ENCODE results near the gene CGB1. TPM values are rescaled to one million over a fixed set of nuclear protein-coding genes. Genes with fewer than 3 reads are reported as not detected.
"Not testable (repeated sequence)": the region's sequence is repeated elsewhere in the genome, so short reads cannot be mapped to it uniquely, and the experiment has no call there.

Gene CGB1
- total and polyA plus RNA-seq, 2 of the 8 experiments (the other 6 are each of a cell fraction or from before 2014, with no cell fraction given): not detected

DNA sequence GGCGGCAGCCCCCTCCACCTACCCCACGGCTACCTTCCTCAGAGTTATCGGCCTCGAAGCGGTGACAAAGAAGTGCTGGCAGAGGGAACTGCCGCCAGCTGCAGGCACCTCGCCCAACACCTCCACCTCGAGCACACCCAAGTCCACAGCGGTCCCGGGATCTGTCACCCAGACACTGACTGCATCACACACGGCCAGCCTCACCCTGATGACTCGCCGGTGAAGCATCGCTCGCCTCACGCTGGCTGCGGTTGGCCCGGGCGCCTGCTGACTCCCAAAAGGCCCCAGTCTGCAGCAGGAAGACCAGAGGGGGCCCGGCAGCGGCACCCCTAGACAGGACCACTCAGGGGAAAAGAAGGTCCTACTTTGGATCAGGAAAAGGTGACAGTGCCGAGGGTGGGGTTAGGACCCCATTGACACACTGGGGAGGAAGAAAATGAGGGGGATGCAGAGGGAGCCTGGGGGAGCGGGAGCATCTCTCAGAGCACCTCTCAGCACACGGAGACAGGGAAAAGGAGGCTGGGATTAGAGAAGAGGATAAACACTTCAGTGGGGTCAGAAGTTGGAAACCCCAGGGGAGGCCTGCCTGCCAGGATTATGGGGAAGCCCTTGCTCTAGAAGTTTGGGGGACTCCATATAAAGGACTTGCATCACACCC is 13.8 kb upstream of the CGB1 start:
- H4K5ac ChIP-seq (ENCODE audit: insufficient read length, low read depth, low read length); H3K4me1 ChIP-seq (replicated peaks in 1 of 4; ENCODE audit: control insufficient read depth in 3 of 4, insufficient read depth in 4 of 4, low read length in 3 of 4); H3K36me3 ChIP-seq (ENCODE audit: control insufficient read depth in 2 of 4, insufficient read depth in 4 of 4, low read length in 3 of 4); H3K27me3 ChIP-seq (replicated peaks in 1 of 4; ENCODE audit: control insufficient read depth in 3 of 4, extremely low read depth in 1 of 4, insufficient read depth in 3 of 4, low read length in 3 of 4); H3K4me2 ChIP-seq (ENCODE audit: insufficient read depth in 1 of 2, low read depth in 2 of 2, low read length in 2 of 2); DNase-seq (ENCODE audit: low read depth in 1 of 2, low spot score in 2 of 2); H3K27ac ChIP-seq (ENCODE audit: low read depth, low read length); FAIRE-seq; H2BK15ac ChIP-seq (ENCODE audit: low read length); H3K23ac ChIP-seq (ENCODE audit: insufficient read length); H3K9me3 ChIP-seq (ENCODE audit: insufficient read depth in 2 of 2, low read depth in 1 of 2, low read length in 1 of 2); POLR2A ChIA-PET (ENCODE audit: partially characterized antibody); H3K14ac ChIP-seq (ENCODE audit: insufficient read length); H2BK5ac ChIP-seq (ENCODE audit: low read depth, low read length); H4K8ac ChIP-seq (ENCODE audit: extremely low read depth, insufficient read depth, low read length); H3K79me1 ChIP-seq (ENCODE audit: low read depth, low read length); H4K20me1 ChIP-seq (replicated peaks in 1 of 2; ENCODE audit: control insufficient read depth in 1 of 2, insufficient read depth in 2 of 2, low read length in 2 of 2); H3K4me3 ChIP-seq (ENCODE audit: extremely low read depth in 1 of 4, insufficient read depth in 2 of 4, low read depth in 3 of 4, low read length in 4 of 4); H3K79me2 ChIP-seq (ENCODE audit: control insufficient read depth in 1 of 2, insufficient read depth in 2 of 2, low read length in 2 of 2); H2AFZ ChIP-seq (ENCODE audit: low read length); H2BK20ac ChIP-seq (ENCODE audit: low read length); H4K91ac ChIP-seq (replicated peaks; ENCODE audit: insufficient read length, low read length); H2BK120ac ChIP-seq (replicated peaks; ENCODE audit: low read depth, low read length); H2BK12ac ChIP-seq (ENCODE audit: low read depth, low read length); H3K9ac ChIP-seq (replicated peaks in 1 of 4; ENCODE audit: extremely low read depth in 1 of 4, low read depth in 3 of 4, low read length in 3 of 4); H3K56ac ChIP-seq (replicated peaks; ENCODE audit: insufficient read length, low read depth, low read length); H3K23me2 ChIP-seq (ENCODE audit: low read depth, low read length); H3K18ac ChIP-seq (ENCODE audit: extremely low read depth, low read length); H2AK5ac ChIP-seq (ENCODE audit: low read depth, low read length); H3K4ac ChIP-seq (replicated peaks; ENCODE audit: insufficient read length, low read depth, low read length): not testable (repeated sequence)
- 84% methylated on average over 24 of the region's 24 CpGs; no CpG with 5 or more reads in 1 of the 2 experiments for WGBS, 2 experiments (ENCODE audit: extremely low coverage in 1 of 2, insufficient coverage in 1 of 2, insufficient read length in 1 of 2, insufficient replicate concordance in 2 of 2, low coverage in 1 of 2, low lambda C conversion rate in 2 of 2, missing lambda C conversion rate in 1 of 2)
- CTCF ChIA-PET (ENCODE audit: partially characterized antibody): interaction anchor here (0.6 kb wide), 1 partner anchor 625 kb away, joined by 3 read pairs; no protein-coding TSS in a partner anchor

DNA sequence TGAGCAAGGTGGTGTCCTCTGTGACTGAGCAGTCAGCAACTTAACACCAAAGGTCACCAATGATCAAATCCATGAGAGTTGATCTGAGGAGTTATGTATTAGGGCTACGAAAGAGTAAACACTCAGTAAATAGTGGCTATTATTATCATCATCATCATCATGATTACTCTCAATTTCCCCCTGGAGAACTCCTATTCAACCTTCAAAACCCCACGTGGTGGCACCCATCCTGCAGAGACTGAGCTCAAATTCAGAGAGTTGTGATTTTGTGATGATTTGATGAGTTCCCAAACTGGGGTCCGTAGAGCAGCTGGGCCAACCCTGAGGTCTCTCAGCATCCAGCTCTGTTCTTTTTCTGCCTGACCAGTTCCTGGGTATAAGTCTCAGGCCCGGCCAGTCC is 13.1 kb upstream of the CGB1 start:
- CTCF ChIA-PET (ENCODE audit: partially characterized antibody): interaction anchor here (1.2 kb wide), 1 partner anchor 50 kb away, joined by 3 read pairs; no protein-coding TSS in a partner anchor
- H3K4me2 ChIP-seq (ENCODE audit: insufficient read depth in 1 of 2, low read depth in 2 of 2, low read length in 2 of 2): not testable (repeated sequence)

More for the DNA sequence above, 13.1 kb upstream of the CGB1 start:
- POLR2A ChIA-PET (ENCODE audit: partially characterized antibody); H3K56ac ChIP-seq (replicated peaks; ENCODE audit: insufficient read length, low read depth, low read length); H3K27me3 ChIP-seq (replicated peaks in 1 of 4; ENCODE audit: control insufficient read depth in 3 of 4, extremely low read depth in 1 of 4, insufficient read depth in 3 of 4, low read length in 3 of 4); H2AK5ac ChIP-seq (ENCODE audit: low read depth, low read length); FAIRE-seq; H2BK12ac ChIP-seq (ENCODE audit: low read depth, low read length); H4K8ac ChIP-seq (ENCODE audit: extremely low read depth, insufficient read depth, low read length); H3K9ac ChIP-seq (replicated peaks in 1 of 4; ENCODE audit: extremely low read depth in 1 of 4, low read depth in 3 of 4, low read length in 3 of 4); H3K23me2 ChIP-seq (ENCODE audit: low read depth, low read length); H2BK120ac ChIP-seq (replicated peaks; ENCODE audit: low read depth, low read length); H3K14ac ChIP-seq (ENCODE audit: insufficient read length); H3K23ac ChIP-seq (ENCODE audit: insufficient read length); H3K18ac ChIP-seq (ENCODE audit: extremely low read depth, low read length); H3K36me3 ChIP-seq (ENCODE audit: control insufficient read depth in 2 of 4, insufficient read depth in 4 of 4, low read length in 3 of 4); H3K79me1 ChIP-seq (ENCODE audit: low read depth, low read length); H2BK5ac ChIP-seq (ENCODE audit: low read depth, low read length); H2BK15ac ChIP-seq (ENCODE audit: low read length); H4K91ac ChIP-seq (replicated peaks; ENCODE audit: insufficient read length, low read length); DNase-seq (ENCODE audit: low read depth in 1 of 2, low spot score in 2 of 2); H3K9me3 ChIP-seq (ENCODE audit: insufficient read depth in 2 of 2, low read depth in 1 of 2, low read length in 1 of 2); H3K4ac ChIP-seq (replicated peaks; ENCODE audit: insufficient read length, low read depth, low read length); H4K20me1 ChIP-seq (replicated peaks in 1 of 2; ENCODE audit: control insufficient read depth in 1 of 2, insufficient read depth in 2 of 2, low read length in 2 of 2); H3K4me1 ChIP-seq (replicated peaks in 1 of 4; ENCODE audit: control insufficient read depth in 3 of 4, insufficient read depth in 4 of 4, low read length in 3 of 4); H2BK20ac ChIP-seq (ENCODE audit: low read length); H2AFZ ChIP-seq (ENCODE audit: low read length); H3K27ac ChIP-seq (ENCODE audit: low read depth, low read length); H3K4me3 ChIP-seq (ENCODE audit: extremely low read depth in 1 of 4, insufficient read depth in 2 of 4, low read depth in 3 of 4, low read length in 4 of 4); H4K5ac ChIP-seq (ENCODE audit: insufficient read length, low read depth, low read length); H3K79me2 ChIP-seq (ENCODE audit: control insufficient read depth in 1 of 2, insufficient read depth in 2 of 2, low read length in 2 of 2): not testable (repeated sequence)
- 76% methylated on average over 3 of the region's 4 CpGs; no CpG with 5 or more reads in 1 of the 2 experiments for WGBS, 2 experiments (ENCODE audit: extremely low coverage in 1 of 2, insufficient coverage in 1 of 2, insufficient read length in 1 of 2, insufficient replicate concordance in 2 of 2, low coverage in 1 of 2, low lambda C conversion rate in 2 of 2, missing lambda C conversion rate in 1 of 2)

Data from H1 (cell line).